Subcutaneous abdominal adipose tissue (tissue), 5 donors: ENCODE results near the gene WSB2.
"Not testable (repeated sequence)": the region's sequence is repeated elsewhere in the genome, so short reads cannot be mapped to it uniquely, and the experiment has no call there.

Experiments used
- H3K27ac ChIP-seq: one replicate; pipeline ENCODE4 v1.7.0; 2013; ENCODE audit warnings: low read depth, mild to moderate bottlenecking, inconsistent platforms, low read length, moderate library complexity
- H3K27me3 ChIP-seq, 5 donors: one replicate each; pipeline ENCODE4 v1.7.0; 2013; ENCODE audit warnings: low read length in 5 of 5, inconsistent platforms in 1 of 5; ENCODE audit not compliant: control insufficient read depth in 5 of 5, insufficient read depth in 4 of 5
- H3K36me3 ChIP-seq, 5 donors: one replicate each; pipeline ENCODE4 v1.7.0; 2013; ENCODE audit warnings: low read length in 5 of 5; ENCODE audit not compliant: control insufficient read depth in 5 of 5, insufficient read depth in 5 of 5
- H3K4me1 ChIP-seq, 5 donors: one replicate each; pipeline ENCODE4 v1.7.0; 2013; ENCODE audit warnings: low read length in 5 of 5, mild to moderate bottlenecking in 3 of 5, moderate library complexity in 1 of 5; ENCODE audit not compliant: control insufficient read depth in 5 of 5, insufficient read depth in 5 of 5
- H3K4me3 ChIP-seq, 5 donors: one replicate each; pipeline ENCODE4 v1.7.0; 2013; ENCODE audit warnings: low read length in 5 of 5, low read depth in 1 of 5
- H3K9ac ChIP-seq, 5 donors: one replicate each; pipeline ENCODE4 v1.7.0; 2013; ENCODE audit warnings: low read length in 5 of 5, mild to moderate bottlenecking in 4 of 5, moderate library complexity in 3 of 5
- H3K9me3 ChIP-seq, 5 donors: one replicate each; pipeline ENCODE4 v1.7.0; 2013; ENCODE audit warnings: low read length in 5 of 5; ENCODE audit not compliant: control insufficient read depth in 5 of 5
- donor health status: healthy.
- donor health status: healthy.
- donor health status: healthy.
- donor health status: healthy.
- donor health status: healthy.

The WSB2 gene

GRCh38 chr12:118022728-118023109 lies 38.3 kb downstream of the WSB2 start:
- no peak overlapping the region for H3K27ac ChIP-seq
- H3K36me3 ChIP-seq: peaks cover under 1 to 48% (median 40%) of the 10 kb centered on the region in 5 donors

DNA sequence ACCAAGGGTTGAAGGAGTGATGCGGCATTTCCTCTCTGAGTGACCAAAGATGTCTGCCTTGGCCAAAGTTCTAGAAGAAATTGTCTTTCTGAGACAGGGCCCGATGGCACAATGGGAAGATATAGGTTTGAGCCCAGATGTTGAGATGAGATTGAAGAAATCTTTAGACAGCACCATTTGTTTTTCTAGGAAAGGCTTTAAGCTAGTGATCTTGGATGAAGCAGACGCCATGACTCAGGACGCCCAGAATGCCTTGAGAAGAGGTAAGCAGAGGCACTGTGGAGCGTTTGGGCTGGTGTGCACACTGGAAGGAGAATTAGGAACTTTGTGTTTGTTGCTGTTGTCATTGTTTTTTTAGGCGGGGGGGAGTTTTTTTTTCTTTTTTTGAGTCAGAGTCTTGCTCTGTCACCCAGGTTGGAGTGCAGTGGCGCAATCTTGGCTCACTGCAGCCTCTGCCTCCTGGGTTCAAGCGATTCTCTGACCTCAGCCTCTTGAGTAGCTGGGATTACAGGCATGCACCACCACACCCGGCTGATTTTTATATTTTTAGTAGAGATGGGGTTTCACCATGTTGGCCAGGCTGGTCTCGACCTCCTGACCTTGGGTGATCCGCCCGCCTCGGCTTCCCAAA lies 38.8 kb downstream of the WSB2 start:
- H3K4me1 ChIP-seq, H3K27me3 ChIP-seq, H3K9ac ChIP-seq, H3K4me3 ChIP-seq, H3K9me3 ChIP-seq, H3K27ac ChIP-seq: not testable (repeated sequence)
- H3K36me3 ChIP-seq: peaks cover 0 to 47% (median 39%) of the 10 kb centered on the region in 5 donors

More at GRCh38 chr12:118022728-118023109, 38.3 kb downstream of the WSB2 start:
- no peaks in the 10 kb centered on the region for H3K9me3 ChIP-seq
- H3K4me3 ChIP-seq: no peak overlapping the region
- no peaks in the 10 kb centered on the region for H3K4me1 ChIP-seq
- no peak overlapping the region for H3K9ac ChIP-seq
- no peaks in the 10 kb centered on the region for H3K27me3 ChIP-seq

GRCh38 chr12:118020036-118020435 lies 40.9 kb downstream of the WSB2 start:
- no peaks in the 10 kb centered on the region for H3K9me3 ChIP-seq
- H3K4me1 ChIP-seq: peaks cover 3 to 17% (median 13%) of the 10 kb centered on the region in 5 donors
- no peak overlapping the region for H3K27ac ChIP-seq
- peak overlapping the region in 1 of 5 donors; percentile 20 for H3K9ac ChIP-seq
- peaks cover 0 to 28% (median 19%) of the 10 kb centered on the region in 5 donors for H3K36me3 ChIP-seq
- no peak overlapping the region for H3K4me3 ChIP-seq
- H3K27me3 ChIP-seq: no peaks in the 10 kb centered on the region

GRCh38 chr12:118017926-118018325 lies 43.1 kb downstream of the WSB2 start:
- Histone ChIP-seq H3K9me3 (no peaks in the 10 kb centered on the region), H3K36me3 (peaks cover 0 to 25% (median 16%) of the 10 kb centered on the region in 5 donors), H3K4me3 (no peak overlapping the region), H3K9ac (no peak overlapping the region), H3K27me3 (no peaks in the 10 kb centered on the region), H3K4me1 (peaks cover 3 to 17% (median 13%) of the 10 kb centered on the region in 5 donors), H3K27ac (no peak overlapping the region)

GRCh38 chr12:118016424-118017264 lies 44.3 kb downstream of the WSB2 start, which contains the start of gene RFC5:
Gene RFC5 (plus strand): TSS chr12:118016703. CDS start chr12:118016828, 125 bp downstream.
- peaks cover 0 to 19% (median 12%) of the 10 kb centered on the region in 5 donors for H3K36me3 ChIP-seq
- no peak within 1 kb of the TSS for H3K27ac ChIP-seq
- peaks cover 3 to 17% (median 13%) of the 10 kb centered on the region in 5 donors for H3K4me1 ChIP-seq
- peak within 1 kb of the TSS; percentile 89 to 96 (median 91) for H3K4me3 ChIP-seq
- no peaks in the 10 kb centered on the region for H3K9me3 ChIP-seq
- peak within 1 kb of the TSS; percentile 35 to 93 (median 84) for H3K9ac ChIP-seq
- H3K27me3 ChIP-seq: no peaks in the 10 kb centered on the region

DNA sequence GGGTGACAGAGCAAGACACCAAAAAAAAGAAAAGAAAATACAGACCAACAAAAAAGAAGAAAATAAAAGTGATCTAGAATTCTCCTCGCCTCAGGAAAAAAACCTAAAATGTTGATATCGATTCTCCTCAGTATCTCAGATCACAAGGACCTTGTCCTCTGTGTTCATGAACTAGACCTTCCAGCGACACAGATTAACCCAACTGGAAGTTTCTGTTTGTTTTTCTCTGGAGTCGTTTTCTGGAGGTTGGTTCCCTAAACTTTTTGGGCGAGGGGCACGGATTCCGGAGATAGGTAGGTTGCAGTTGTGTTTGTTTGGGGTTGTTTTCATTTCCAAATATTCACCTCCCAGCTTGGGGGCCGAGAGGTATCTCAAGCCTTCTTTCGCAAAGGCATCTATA lies 45.0 kb downstream of the WSB2 start:
- Histone ChIP-seq H3K9ac (no peak overlapping the region), H3K4me3 (peak overlapping the region; percentile 51 to 96 (median 91)), H3K27ac (no peak overlapping the region)

GRCh38 chr12:118015306-118015705 lies 45.7 kb downstream of the WSB2 start:
- Histone ChIP-seq H3K9me3 (no peaks in the 10 kb centered on the region), H3K4me1 (peaks cover 3 to 17% (median 13%) of the 10 kb centered on the region in 5 donors), H3K27me3 (no peaks in the 10 kb centered on the region), H3K9ac (no peak overlapping the region), H3K27ac (no peak overlapping the region), H3K36me3 (peaks cover 0 to 11% (median 9%) of the 10 kb centered on the region in 5 donors), H3K4me3 (no peak overlapping the region)

More for the DNA sequence above, 45.0 kb downstream of the WSB2 start:
- Histone ChIP-seq H3K36me3 (peaks cover 0 to 17% (median 12%) of the 10 kb centered on the region in 5 donors), H3K27me3 (no peaks in the 10 kb centered on the region), H3K9me3 (no peaks in the 10 kb centered on the region), H3K4me1 (peaks cover 3 to 17% (median 13%) of the 10 kb centered on the region in 5 donors)

- H3K27me3 ChIP-seq: no peaks in the 10 kb centered on the region
Measured at GRCh38 chr12:118013283-118013682, 47.7 kb downstream of the WSB2 start.

DNA sequence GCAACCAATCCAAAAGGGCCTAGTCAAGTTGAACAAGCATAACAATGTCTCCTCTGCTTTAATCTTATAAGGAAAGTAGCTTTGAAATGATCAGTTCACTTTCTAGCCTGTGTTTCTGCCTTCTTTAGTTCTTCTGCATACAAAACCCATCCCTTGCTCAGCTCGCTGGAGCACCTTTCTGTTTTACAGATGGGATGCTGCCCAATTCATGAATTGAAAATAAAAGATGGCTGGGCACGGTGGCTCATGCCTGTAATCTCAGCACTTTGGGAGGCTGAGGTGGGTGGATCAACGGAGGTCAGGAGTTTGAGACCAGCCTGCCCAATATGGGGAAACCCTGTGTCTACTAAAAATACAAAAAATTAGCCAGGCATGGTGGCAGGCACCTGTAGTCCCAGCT lies 49.0 kb downstream of the WSB2 start:
- no peak overlapping the region for H3K27ac ChIP-seq

More at GRCh38 chr12:118013283-118013682, 47.7 kb downstream of the WSB2 start:
- H3K9me3 ChIP-seq: no peaks in the 10 kb centered on the region
- no peaks in the 10 kb centered on the region for H3K36me3 ChIP-seq
- H3K4me1 ChIP-seq: peaks cover 3 to 17% (median 13%) of the 10 kb centered on the region in 5 donors
- no peak overlapping the region for H3K4me3 ChIP-seq
- no peak overlapping the region for H3K9ac ChIP-seq
- H3K27ac ChIP-seq: no peak overlapping the region

GRCh38 chr12:118011377-118011776 lies 49.6 kb downstream of the WSB2 start:
- no peaks in the 10 kb centered on the region for H3K9me3 ChIP-seq
- H3K4me1 ChIP-seq: peaks cover 0 to 6% (median 5%) of the 10 kb centered on the region in 5 donors
- no peaks in the 10 kb centered on the region for H3K36me3 ChIP-seq
- H3K9ac ChIP-seq: no peak overlapping the region
- no peak overlapping the region for H3K27ac ChIP-seq
- H3K4me3 ChIP-seq: no peak overlapping the region
- peaks cover 0 to 2% (median 0%) of the 10 kb centered on the region in 5 donors for H3K27me3 ChIP-seq

More for the DNA sequence above, 49.0 kb downstream of the WSB2 start:
- Histone ChIP-seq H3K27me3 (peaks cover 0 to 2% (median 0%) of the 10 kb centered on the region in 5 donors), H3K4me3 (no peak overlapping the region), H3K9ac (no peak overlapping the region), H3K9me3 (no peaks in the 10 kb centered on the region), H3K4me1 (peaks cover under 1 to 11% (median 8%) of the 10 kb centered on the region in 5 donors), H3K36me3 (no peaks in the 10 kb centered on the region)
